ENCODE results near the gene FBXL13.

DNA sequence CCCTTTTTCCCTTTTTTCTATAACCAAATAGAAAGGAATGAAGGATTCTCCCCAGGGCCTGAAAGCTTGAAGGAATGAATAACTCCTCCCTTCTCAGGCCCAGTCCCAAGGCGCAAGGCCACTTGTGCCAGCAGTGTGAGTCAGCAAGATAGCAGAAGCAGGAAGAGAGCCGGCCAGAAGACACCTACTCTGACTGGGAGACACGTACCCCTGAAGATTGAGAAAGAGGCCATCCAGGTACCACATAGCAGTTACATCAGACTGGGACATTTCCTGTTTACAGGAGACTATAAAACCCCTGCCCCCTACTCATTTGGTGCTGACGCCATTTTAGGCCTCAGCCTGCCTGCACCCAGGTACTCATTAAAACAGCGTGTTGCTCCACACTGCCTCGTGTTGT is 96.3 kb downstream of the FBXL13 start:
- TF ChIP-seq, protein P1, sequence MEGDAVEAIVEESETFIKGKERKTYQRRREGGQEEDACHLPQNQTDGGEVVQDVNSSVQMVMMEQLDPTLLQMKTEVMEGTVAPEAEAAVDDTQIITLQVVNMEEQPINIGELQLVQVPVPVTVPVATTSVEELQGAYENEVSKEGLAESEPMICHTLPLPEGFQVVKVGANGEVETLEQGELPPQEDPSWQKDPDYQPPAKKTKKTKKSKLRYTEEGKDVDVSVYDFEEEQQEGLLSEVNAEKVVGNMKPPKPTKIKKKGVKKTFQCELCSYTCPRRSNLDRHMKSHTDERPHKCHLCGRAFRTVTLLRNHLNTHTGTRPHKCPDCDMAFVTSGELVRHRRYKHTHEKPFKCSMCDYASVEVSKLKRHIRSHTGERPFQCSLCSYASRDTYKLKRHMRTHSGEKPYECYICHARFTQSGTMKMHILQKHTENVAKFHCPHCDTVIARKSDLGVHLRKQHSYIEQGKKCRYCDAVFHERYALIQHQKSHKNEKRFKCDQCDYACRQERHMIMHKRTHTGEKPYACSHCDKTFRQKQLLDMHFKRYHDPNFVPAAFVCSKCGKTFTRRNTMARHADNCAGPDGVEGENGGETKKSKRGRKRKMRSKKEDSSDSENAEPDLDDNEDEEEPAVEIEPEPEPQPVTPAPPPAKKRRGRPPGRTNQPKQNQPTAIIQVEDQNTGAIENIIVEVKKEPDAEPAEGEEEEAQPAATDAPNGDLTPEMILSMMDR (IDR thresholded peaks at IDR 0.05), result no peak
- no peak for TF ChIP-seq POLR2A (IDR thresholded peaks at IDR 0.05)
